GM13976 (cell line): ENCODE measurements around the gene ARHGAP15.

ENCODE experiments used
- DNase-seq: peaks from one replicate; pipeline ENCODE4 v3.0.0; 2012; ENCODE audit warnings: low spot score
- CTCF ChIP-seq: IDR thresholded peaks from 2 replicates; pipeline ENCODE4 v1.5.1; 2012; ENCODE audit warnings: borderline replicate concordance, mild to moderate bottlenecking; ENCODE audit not compliant: insufficient read depth; ENCODE audit errors: extremely low read depth, missing control alignments, control extremely low read depth
- in situ Hi-C: fragments of 300-500 bp; cut with MboI; formaldehyde crosslinking; loops from one replicate; pipeline ENCODE4 v1.12.0; 2022; ENCODE audit warnings: low sequenced_read_pairs, mixed read lengths, inconsistent platforms; ENCODE audit not compliant: unreplicated experiment

The ARHGAP15 gene

DNA sequence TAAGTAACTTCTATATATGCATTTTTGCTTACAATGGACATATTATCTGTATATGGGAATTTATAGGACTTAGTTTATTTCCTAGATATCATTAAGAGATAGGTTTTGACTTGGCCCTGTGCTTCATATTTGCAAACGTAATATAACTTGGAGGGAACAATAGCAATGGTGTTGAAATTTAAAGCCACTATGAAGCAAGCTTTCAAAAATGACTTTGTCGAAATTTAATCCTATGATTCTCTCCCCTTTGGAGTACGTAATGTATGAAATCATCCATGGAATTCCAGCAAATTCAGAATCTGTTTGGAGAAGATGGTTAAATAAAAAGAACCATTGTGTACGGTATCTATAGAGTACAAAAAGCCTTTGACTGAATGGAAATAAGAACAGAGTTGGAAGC, 486.3 kb downstream of the ARHGAP15 start:
- TF ChIP-seq CTCF, result no peak
- in situ Hi-C loops, result no loop called here
- no peak for DNase-seq

GRCh38 chr2:143616452-143616851, 487.2 kb downstream of the ARHGAP15 start:
- DNase-seq, result no peak
- in situ Hi-C loops, result no loop called here
- TF ChIP-seq CTCF, result no peak

GRCh38 chr2:143617803-143618415, 488.7 kb downstream of the ARHGAP15 start:
- in situ Hi-C loops, result no loop called here
- TF ChIP-seq CTCF, result no peak
- DNase-seq, result no peak

- DNase-seq, result no peak
- in situ Hi-C loops, result no loop called here
- no peak for TF ChIP-seq CTCF
These were observed 492.9 kb downstream of the ARHGAP15 start for GRCh38 chr2:143622106-143622505.

- no peak for TF ChIP-seq CTCF
- in situ Hi-C loops, result no loop called here
- no peak for DNase-seq
These were observed 494.2 kb downstream of the ARHGAP15 start for GRCh38 chr2:143623231-143623908.

GRCh38 chr2:143623909-143624260, 494.7 kb downstream of the ARHGAP15 start:
- no peak for TF ChIP-seq CTCF
- no peak for DNase-seq
- in situ Hi-C loops, result no loop called here
